Activated naive CD4-positive, alpha-beta T cell treated with anti-CD3 and anti-CD28 coated beads for 36 hours (primary cell): Measurements from ENCODE around the gene CLEC3B. TPM values are rescaled to one million over a fixed set of nuclear protein-coding genes. Genes with fewer than 3 reads are reported as not detected.

ENCODE experiments used
- CTCF ChIA-PET: fragments of 350-600 bp; sonication (Branson Sonifier 250); formaldehyde crosslinking; loops from one replicate; lab custom pipeline; 2021; ENCODE audit warnings: antibody characterized with exemption; lab: Charles Lee
- DNase-seq: peaks from one replicate; pipeline ENCODE4 v3.0.0-alpha.2; 2020
- H3K27ac Mint-ChIP-seq: one replicate; pipeline ENCODE4 v1.8.0; 2021; ENCODE audit warnings: mild to moderate bottlenecking, mixed read lengths
- H3K27me3 Mint-ChIP-seq: one replicate; pipeline ENCODE4 v1.8.0; 2021; ENCODE audit warnings: low read depth, mixed read lengths
- H3K36me3 Mint-ChIP-seq: one replicate; pipeline ENCODE4 v1.8.0; 2021; ENCODE audit warnings: low read depth, mixed read lengths
- H3K4me1 Mint-ChIP-seq: one replicate; pipeline ENCODE4 v1.8.0; 2021; ENCODE audit warnings: low read depth, mixed read lengths
- H3K4me3 Mint-ChIP-seq: one replicate; pipeline ENCODE4 v1.8.0; 2021; ENCODE audit warnings: mild to moderate bottlenecking, moderate library complexity, mixed read lengths
- H3K9me3 Mint-ChIP-seq: one replicate; pipeline ENCODE4 v1.8.0; 2021; ENCODE audit warnings: mixed read lengths
- intact Hi-C: fragments of 100-400 bp; cut with micrococcal nuclease; formaldehyde crosslinking; loops from one replicate; pipeline ENCODE4 v1.15.1; 2023
- total RNA-seq, 2 experiments: library from RNA; stranded (reverse); gene quantifications; one replicate each; pipeline ENCODE4 v1.2.3, GENCODE V29; 2021

The CLEC3B gene
- total RNA-seq, 2 experiments from 2014 or later, result not detected

DNA sequence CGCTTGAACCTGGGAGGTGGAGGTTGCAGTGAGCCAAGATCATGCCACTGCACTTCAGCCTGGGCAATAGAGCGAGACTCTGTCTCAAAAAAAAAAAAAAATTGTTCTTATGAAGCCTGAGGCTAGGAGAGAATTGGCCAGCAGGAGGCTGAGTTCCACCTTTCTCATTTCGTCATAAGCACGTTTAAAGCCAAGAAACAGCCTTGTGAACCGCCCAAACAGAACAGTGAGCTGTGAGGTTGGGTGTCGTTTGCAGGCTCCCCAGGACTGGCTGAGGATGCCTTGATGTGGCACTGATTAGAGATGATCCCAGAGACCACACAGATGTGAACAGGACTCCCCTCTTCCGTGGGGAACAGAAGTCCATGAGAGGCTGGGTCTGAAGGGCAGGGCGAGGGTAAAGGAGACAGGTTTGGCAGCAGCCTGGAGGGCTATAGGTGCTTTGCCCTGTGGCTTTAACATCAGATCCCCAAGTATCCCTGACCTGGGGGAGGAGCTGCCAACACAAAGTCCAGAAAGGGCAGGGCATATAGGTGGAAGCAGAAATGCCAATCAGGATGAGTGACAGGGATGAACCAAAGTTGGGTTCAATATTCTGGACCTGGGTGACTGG, 52.9 kb downstream of the CLEC3B start:
- no peak overlapping the region for H3K27ac Mint-ChIP-seq
- H3K9me3 Mint-ChIP-seq, result peaks cover 2% of the 10 kb centered on the region
- no peaks in the 10 kb centered on the region for H3K4me1 Mint-ChIP-seq
- no peaks in the 10 kb centered on the region for H3K36me3 Mint-ChIP-seq
- DNase-seq, result peak; percentile 10
- intact Hi-C loops, result no loop called here
- H3K4me3 Mint-ChIP-seq, result no peak overlapping the region
- CTCF ChIA-PET, result interaction anchor here (1.0 kb wide), 2 partner anchors 40 to 42 kb away, joined by 3 read pairs; no protein-coding TSS in a partner anchor
- no peaks in the 10 kb centered on the region for H3K27me3 Mint-ChIP-seq

DNA sequence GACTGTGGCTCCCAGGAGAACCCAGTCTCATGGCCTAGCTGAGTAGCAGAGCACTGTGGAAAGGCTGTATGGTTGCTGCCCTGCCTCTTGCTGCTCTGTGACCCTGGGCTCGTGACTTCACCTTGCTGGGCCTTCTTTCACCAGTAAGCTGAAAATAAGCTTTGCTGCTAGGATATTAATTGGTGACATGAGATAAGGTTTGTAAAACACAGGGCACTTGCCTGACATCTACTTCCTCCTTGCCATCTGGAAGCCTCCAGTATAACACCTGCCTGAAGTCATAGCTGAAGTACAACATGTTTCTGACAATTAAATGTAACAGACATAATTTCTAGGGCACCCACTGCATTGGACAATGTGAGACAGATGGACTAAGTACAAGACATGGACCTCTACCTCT, 53.6 kb downstream of the CLEC3B start:
- no peak for DNase-seq
- no peak overlapping the region for H3K4me3 Mint-ChIP-seq

GRCh38 chr3:45080824-45081223, 54.7 kb downstream of the CLEC3B start:
- no peaks in the 10 kb centered on the region for H3K36me3 Mint-ChIP-seq
- no peak overlapping the region for H3K27ac Mint-ChIP-seq
- no peak for DNase-seq
- H3K4me3 Mint-ChIP-seq, result no peak overlapping the region
- CTCF ChIA-PET, result interaction anchor here (0.8 kb wide), 1 partner anchor 43 kb away, joined by 4 read pairs; no protein-coding TSS in a partner anchor
- H3K9me3 Mint-ChIP-seq, result peaks cover 2% of the 10 kb centered on the region
- H3K27me3 Mint-ChIP-seq, result no peaks in the 10 kb centered on the region
- intact Hi-C loops, result no loop called here
- no peaks in the 10 kb centered on the region for H3K4me1 Mint-ChIP-seq

More for the DNA sequence above, 53.6 kb downstream of the CLEC3B start:
- H3K9me3 Mint-ChIP-seq, result peaks cover 2% of the 10 kb centered on the region
- H3K4me1 Mint-ChIP-seq, result no peaks in the 10 kb centered on the region
- H3K36me3 Mint-ChIP-seq, result no peaks in the 10 kb centered on the region
- H3K27ac Mint-ChIP-seq, result no peak overlapping the region
- H3K27me3 Mint-ChIP-seq, result no peaks in the 10 kb centered on the region
- CTCF ChIA-PET, result interaction anchor here (1.0 kb wide), 2 partner anchors 41 to 43 kb away, joined by 3 read pairs; no protein-coding TSS in a partner anchor
- intact Hi-C loops, result no loop called here

- H3K27me3 Mint-ChIP-seq, result no peaks in the 10 kb centered on the region
- H3K27ac Mint-ChIP-seq, result no peak overlapping the region
- peaks cover 2% of the 10 kb centered on the region for H3K9me3 Mint-ChIP-seq
- no peaks in the 10 kb centered on the region for H3K36me3 Mint-ChIP-seq
- CTCF ChIA-PET, result interaction anchor here (0.7 to 0.8 kb wide), 2 partner anchors 29 to 44 kb away, joined by 3 to 4 read pairs; no protein-coding TSS in a partner anchor
- intact Hi-C loops, result no loop called here
- no peak for DNase-seq
- H3K4me3 Mint-ChIP-seq, result no peak overlapping the region
- H3K4me1 Mint-ChIP-seq, result no peaks in the 10 kb centered on the region
These were observed 55.5 kb downstream of the CLEC3B start for GRCh38 chr3:45081506-45082141.

DNA sequence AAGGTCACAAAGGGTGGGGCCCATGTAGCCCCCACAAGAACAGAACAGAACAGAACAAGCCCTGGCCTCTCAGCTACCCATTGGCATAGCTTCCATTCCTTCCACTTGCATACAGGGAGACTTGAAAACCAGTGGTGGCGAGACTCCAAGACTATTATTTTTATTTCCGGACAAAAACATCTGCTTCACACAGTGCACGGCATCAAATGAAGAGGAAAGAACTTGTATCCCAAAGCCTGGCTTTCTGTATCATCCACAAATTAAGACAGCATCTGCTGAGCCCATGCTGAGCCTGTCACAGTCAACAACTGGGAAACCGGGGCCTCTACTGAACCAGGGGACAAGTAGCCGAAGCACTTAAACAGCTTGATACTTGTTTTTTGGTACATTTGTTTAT, 56.0 kb downstream of the CLEC3B start:
- H3K27me3 Mint-ChIP-seq, result no peaks in the 10 kb centered on the region
- no peaks in the 10 kb centered on the region for H3K36me3 Mint-ChIP-seq
- CTCF ChIA-PET, result interaction anchor here (0.7 kb wide), 1 partner anchor 28 kb away, joined by 3 read pairs; no protein-coding TSS in a partner anchor
- H3K9me3 Mint-ChIP-seq, result peaks cover 2% of the 10 kb centered on the region
- no peaks in the 10 kb centered on the region for H3K4me1 Mint-ChIP-seq
- DNase-seq, result no peak
- no peak overlapping the region for H3K4me3 Mint-ChIP-seq
- intact Hi-C loops, result no loop called here
- no peak overlapping the region for H3K27ac Mint-ChIP-seq

DNA sequence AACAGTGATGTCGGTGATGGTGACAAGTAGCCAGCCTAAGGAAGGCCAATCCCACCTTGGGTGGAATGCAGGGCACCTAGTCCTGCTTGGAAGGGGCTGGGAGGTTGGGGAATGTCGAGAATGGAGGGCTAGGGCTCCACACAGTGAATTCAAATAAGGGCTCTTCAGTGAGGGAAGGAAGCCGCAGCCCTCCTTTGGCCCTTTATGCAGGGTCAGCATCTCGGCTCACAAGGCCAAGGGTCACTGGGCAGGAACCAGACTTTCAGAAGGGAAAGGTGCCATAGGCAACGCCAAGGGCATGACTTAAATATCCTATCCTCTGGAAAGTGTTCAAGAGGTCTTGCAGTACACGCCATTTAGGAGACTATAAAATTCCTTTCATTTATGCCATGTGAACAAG, 56.9 kb downstream of the CLEC3B start:
- no peak overlapping the region for H3K4me3 Mint-ChIP-seq
- H3K9me3 Mint-ChIP-seq, result peaks cover 2% of the 10 kb centered on the region
- H3K27me3 Mint-ChIP-seq, result no peaks in the 10 kb centered on the region
- H3K36me3 Mint-ChIP-seq, result no peaks in the 10 kb centered on the region
- CTCF ChIA-PET, result no interaction called here
- no peak overlapping the region for H3K27ac Mint-ChIP-seq
- intact Hi-C loops, result no loop called here
- no peak for DNase-seq
- H3K4me1 Mint-ChIP-seq, result no peaks in the 10 kb centered on the region

GRCh38 chr3:45084361-45084760, 58.3 kb downstream of the CLEC3B start:
- no peak overlapping the region for H3K4me3 Mint-ChIP-seq
- no peak overlapping the region for H3K27ac Mint-ChIP-seq
- no peaks in the 10 kb centered on the region for H3K27me3 Mint-ChIP-seq
- peaks cover 5% of the 10 kb centered on the region for H3K4me1 Mint-ChIP-seq
- no peak for DNase-seq
- CTCF ChIA-PET, result no interaction called here
- peaks cover 2% of the 10 kb centered on the region for H3K9me3 Mint-ChIP-seq
- H3K36me3 Mint-ChIP-seq, result no peaks in the 10 kb centered on the region
- intact Hi-C loops, result no loop called here

DNA sequence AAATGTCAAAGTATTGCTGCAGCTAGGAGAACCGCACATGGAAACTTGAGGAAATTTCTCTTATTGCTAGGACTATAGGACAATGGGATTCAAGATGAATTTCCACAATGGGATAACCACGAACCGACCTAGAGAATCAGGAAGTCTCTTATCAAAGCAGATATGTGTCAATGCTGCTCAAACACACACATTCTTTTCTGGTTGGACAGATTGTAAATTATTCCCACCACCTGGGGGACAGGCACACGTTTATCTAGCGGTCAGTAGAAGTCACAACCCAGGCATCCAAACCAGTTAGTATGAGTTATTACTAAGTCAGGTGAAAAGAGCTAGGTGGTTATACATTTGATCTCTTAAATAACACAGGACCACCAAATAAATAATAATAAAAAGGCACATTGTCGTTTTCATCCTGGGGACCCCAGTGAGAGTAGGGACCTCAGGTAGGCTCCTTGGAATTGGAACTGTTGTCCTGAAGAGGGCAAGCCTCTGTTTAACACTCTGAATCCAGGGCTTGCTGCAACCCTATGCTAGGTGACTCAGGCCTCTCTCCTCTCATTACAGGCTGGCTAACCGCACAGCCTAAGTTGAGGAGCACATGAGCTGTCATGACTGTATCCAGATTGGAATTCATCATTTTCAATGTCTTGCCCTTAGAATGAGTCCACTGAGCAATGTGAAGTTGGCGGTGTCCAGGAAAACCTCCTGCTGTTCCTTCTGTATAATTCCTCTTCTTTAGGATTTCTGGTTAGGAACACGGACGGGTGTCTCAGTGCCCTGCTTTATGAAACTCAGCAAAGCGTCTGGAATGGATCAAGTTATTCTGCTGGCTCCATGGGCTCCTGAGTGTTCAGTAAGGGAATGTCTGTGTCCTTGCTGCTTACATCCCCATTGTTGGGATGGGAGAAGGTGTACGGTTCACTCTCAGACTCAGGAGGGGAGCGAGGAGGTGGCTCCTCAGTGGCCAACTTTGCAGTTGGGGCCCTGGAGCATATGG, 59.0 kb downstream of the CLEC3B start:
- Mint-ChIP-seq H3K9me3 (peaks cover 2% of the 10 kb centered on the region), H3K36me3 (no peaks in the 10 kb centered on the region), H3K4me3 (no peak overlapping the region), H3K4me1 (peaks cover 5% of the 10 kb centered on the region), H3K27me3 (no peaks in the 10 kb centered on the region), H3K27ac (no peak overlapping the region)
- CTCF ChIA-PET, result no interaction called here
- intact Hi-C loops, result no loop called here
- no peak for DNase-seq

Other genes with a start within 250 kb of the CLEC3B start
- 10 to 100 TPM; 13.9 to 15.8 TPM for gene TMEM42, start 164.4 kb upstream of the CLEC3B start, total RNA-seq
- not detected for gene TGM4, start 151.7 kb upstream of the CLEC3B start, total RNA-seq
- gene ZDHHC3, start 50.1 kb upstream of the CLEC3B start, total RNA-seq, result 10 to 100 TPM; 29.5 to 31.0 TPM
- 10 to 100 TPM; 61.4 to 64.7 TPM for gene EXOSC7, start 50.1 kb upstream of the CLEC3B start, total RNA-seq
- under 1 TPM; 0.41 to 0.59 TPM for gene CDCP1, start 120.1 kb downstream of the CLEC3B start, total RNA-seq
- gene TMEM158, start 200.0 kb downstream of the CLEC3B start, total RNA-seq, result not detected